ENCODE measurements around the gene CHRM2. TPM values are rescaled to one million over a fixed set of nuclear protein-coding genes. Genes with fewer than 3 reads are reported as not detected.

The CHRM2 gene
- total and polyA plus RNA-seq, 9 donors = 0.05 to 0.69 (median 0.42) TPM; not detected in 2

DNA sequence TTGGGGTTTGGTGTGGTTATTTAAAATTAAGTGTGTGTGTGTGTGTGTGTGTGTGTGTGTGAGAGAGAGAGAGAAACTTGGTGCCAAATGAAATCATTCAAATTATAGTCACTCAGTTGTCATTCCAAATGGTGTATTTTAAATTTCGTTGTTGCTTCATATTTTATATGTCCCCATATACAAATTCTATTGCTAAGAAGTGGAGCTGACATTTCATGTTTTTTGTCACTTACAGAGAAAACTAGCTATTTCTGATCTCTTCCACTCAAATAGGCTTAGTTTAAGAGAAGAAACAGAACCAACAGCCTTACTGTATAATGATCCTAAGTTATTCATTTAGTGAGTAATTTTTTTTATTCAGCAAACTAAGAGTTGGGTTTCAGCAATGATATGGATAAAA, 42.3 kb downstream of the CHRM2 start:
- Histone ChIP-seq H3K27ac (no peak overlapping the region), H3K4me1 (ENCODE audit: insufficient read depth) (no peaks in the 10 kb centered on the region), H3K36me3 (no peaks in the 10 kb centered on the region), H3K27me3 (no peaks in the 10 kb centered on the region), H3K4me3 (no peak overlapping the region), H3K9me3 (no peaks in the 10 kb centered on the region)
- TF ChIP-seq, protein P1, sequence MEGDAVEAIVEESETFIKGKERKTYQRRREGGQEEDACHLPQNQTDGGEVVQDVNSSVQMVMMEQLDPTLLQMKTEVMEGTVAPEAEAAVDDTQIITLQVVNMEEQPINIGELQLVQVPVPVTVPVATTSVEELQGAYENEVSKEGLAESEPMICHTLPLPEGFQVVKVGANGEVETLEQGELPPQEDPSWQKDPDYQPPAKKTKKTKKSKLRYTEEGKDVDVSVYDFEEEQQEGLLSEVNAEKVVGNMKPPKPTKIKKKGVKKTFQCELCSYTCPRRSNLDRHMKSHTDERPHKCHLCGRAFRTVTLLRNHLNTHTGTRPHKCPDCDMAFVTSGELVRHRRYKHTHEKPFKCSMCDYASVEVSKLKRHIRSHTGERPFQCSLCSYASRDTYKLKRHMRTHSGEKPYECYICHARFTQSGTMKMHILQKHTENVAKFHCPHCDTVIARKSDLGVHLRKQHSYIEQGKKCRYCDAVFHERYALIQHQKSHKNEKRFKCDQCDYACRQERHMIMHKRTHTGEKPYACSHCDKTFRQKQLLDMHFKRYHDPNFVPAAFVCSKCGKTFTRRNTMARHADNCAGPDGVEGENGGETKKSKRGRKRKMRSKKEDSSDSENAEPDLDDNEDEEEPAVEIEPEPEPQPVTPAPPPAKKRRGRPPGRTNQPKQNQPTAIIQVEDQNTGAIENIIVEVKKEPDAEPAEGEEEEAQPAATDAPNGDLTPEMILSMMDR (IDR thresholded peaks at IDR 0.05) = no peak
- no peak for DNase-seq
- WGBS, 3 donors = 69 to 78% (median 74%) methylated on average over 1 of the region's 1 CpG
- intact Hi-C loops (cut with DNase I) = no loop called here

DNA sequence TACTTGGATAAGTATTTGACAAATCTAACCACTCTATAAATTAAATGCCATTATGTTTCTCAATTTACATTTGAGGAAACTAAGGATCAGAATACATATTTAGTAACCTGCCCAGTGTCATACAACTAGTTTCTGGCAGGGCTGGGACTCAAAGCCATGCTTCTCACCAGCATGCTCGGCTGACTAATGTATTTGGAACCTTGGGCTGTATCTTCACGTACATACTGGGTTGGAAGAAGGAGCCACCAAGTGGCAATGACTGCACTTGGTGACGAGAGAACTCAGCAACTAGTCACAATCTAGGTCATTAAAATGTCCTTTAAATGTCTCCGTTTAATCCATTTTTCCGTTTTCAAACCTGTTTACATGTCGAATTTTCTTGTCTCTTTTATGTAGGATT, 42.9 kb downstream of the CHRM2 start:
- H3K27ac ChIP-seq = no peak overlapping the region
- no peaks in the 10 kb centered on the region for H3K36me3 ChIP-seq
- 73 to 83% (median 79%) methylated on average over 6 of the region's 6 CpGs for WGBS, 3 donors
- H3K4me3 ChIP-seq = no peak overlapping the region
- H3K4me1 ChIP-seq (ENCODE audit: insufficient read depth) = no peaks in the 10 kb centered on the region
- intact Hi-C loops (cut with DNase I) = no loop called here
- TF ChIP-seq POLR2A (IDR thresholded peaks at IDR 0.05) (no peak), EP300 (IDR thresholded peaks at IDR 0.05) (no peak)
- TF ChIP-seq, protein P1 (IDR thresholded peaks at IDR 0.05) = no peak
- H3K27me3 ChIP-seq = no peaks in the 10 kb centered on the region
- no peaks in the 10 kb centered on the region for H3K9me3 ChIP-seq
- no peak for DNase-seq

DNA sequence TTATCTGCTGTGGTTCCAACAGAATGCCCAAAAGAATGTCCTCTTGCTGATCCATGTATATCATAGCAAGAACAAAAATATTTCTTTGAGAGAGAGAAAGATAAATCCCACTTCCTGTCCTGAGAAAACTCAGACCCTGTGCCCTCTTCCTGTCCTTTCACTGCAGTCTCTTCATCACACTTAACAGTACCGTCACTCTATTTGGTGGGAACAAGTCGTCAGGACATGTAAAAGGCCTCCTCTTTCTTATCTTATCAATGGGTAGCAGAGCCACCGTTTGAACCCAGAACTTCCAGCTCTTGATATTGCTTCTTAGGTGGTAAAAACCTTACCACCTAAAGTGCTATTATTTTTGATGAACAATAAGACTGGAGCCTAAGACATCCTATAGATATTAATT, 43.9 kb downstream of the CHRM2 start:
- Histone ChIP-seq H3K27ac (no peak overlapping the region), H3K4me1 (ENCODE audit: insufficient read depth) (no peaks in the 10 kb centered on the region), H3K4me3 (no peak overlapping the region), H3K9me3 (no peaks in the 10 kb centered on the region), H3K27me3 (no peaks in the 10 kb centered on the region), H3K36me3 (no peaks in the 10 kb centered on the region)
- DNase-seq = no peak
- intact Hi-C loops (cut with DNase I) = no loop called here
- TF ChIP-seq, protein P1 (IDR thresholded peaks at IDR 0.05) = no peak
- TF ChIP-seq POLR2A (IDR thresholded peaks at IDR 0.05) (no peak), EP300 (IDR thresholded peaks at IDR 0.05) (no peak)
- 37 to 49% (median 41%) methylated on average over 3 of the region's 3 CpGs for WGBS, 3 donors

DNA sequence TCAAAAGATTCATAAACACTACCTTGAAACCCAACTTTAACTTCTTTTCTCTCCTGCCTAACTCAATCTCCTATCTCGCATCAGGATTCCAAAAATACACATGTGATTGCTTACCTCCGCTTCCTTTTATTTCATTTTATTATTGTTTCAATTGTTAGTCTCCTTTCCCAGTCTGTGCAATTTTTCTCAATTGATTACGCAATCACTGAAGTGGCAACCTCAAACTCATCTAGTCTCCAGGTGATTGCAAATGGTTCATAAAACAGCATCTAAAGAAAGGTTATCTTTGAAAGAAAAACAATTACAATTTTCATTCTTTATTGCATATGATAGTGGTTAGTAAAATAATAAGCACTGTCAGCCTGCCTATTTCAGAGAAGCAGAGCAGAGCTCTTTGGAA, 45.6 kb downstream of the CHRM2 start:
- Histone ChIP-seq H3K36me3 (no peaks in the 10 kb centered on the region), H3K4me3 (no peak overlapping the region), H3K27ac (no peak overlapping the region), H3K27me3 (no peaks in the 10 kb centered on the region), H3K4me1 (ENCODE audit: insufficient read depth) (no peaks in the 10 kb centered on the region), H3K9me3 (no peaks in the 10 kb centered on the region)
- TF ChIP-seq POLR2A (IDR thresholded peaks at IDR 0.05) = no peak
- WGBS, 3 donors = 91 to 94% (median 91%) methylated on average over 3 of the region's 3 CpGs
- intact Hi-C loops (cut with DNase I) = no loop called here
- no peak for DNase-seq

DNA sequence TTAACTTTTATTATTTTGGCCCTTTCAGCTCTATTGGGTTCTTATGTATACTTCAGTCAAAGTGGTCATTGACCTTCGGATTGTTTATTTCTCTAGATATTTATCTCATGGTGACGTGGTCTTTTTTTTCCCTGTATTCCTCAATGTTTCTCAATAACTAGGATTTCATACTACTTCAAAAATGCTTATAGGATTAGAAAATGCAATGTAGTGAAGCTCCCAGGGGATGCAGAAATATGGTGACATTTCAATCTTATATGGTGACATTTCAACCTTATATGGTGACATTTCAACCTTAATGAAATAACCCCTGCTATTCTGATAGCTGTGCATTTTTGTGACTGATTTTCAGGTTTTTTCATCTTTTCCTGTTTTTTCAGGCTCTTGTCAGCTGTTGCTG, 51.4 kb downstream of the CHRM2 start:
- no peak for DNase-seq
- TF ChIP-seq EP300 (IDR thresholded peaks at IDR 0.05) (no peak), POLR2A (IDR thresholded peaks at IDR 0.05) (no peak)
- TF ChIP-seq, protein P1 (IDR thresholded peaks at IDR 0.05) = no peak
- no peaks in the 10 kb centered on the region for H3K4me1 ChIP-seq (ENCODE audit: insufficient read depth)
- no peaks in the 10 kb centered on the region for H3K36me3 ChIP-seq
- no peaks in the 10 kb centered on the region for H3K27me3 ChIP-seq
- H3K9me3 ChIP-seq = no peaks in the 10 kb centered on the region
- H3K27ac ChIP-seq = no peak overlapping the region
- 71 to 82% (median 79%) methylated on average over 2 of the region's 2 CpGs for WGBS, 3 donors
- intact Hi-C loops (cut with DNase I) = no loop called here
- H3K4me3 ChIP-seq = no peak overlapping the region
